Neural cell (in vitro differentiated cells): Measurements from ENCODE around the gene MGAT5.

Source experiments
- CTCF ChIP-seq: fragments of 450-650 bp; IDR thresholded peaks from 2 replicates; pipeline ENCODE4 v1.5.1; 2014; ENCODE audit warnings: antibody characterized with exemption, mild to moderate bottlenecking, moderate library complexity; ENCODE audit not compliant: poor library complexity, severe bottlenecking
- EZH2 ChIP-seq: fragments of 200-600, 300-800 bp; shearing (Covaris generic), sonication (generic); IDR thresholded peaks from 2 replicates; pipeline ENCODE4 v1.6.1; 2014; ENCODE audit warnings: antibody characterized with exemption, low read length, borderline replicate concordance, mild to moderate bottlenecking; ENCODE audit not compliant: insufficient read depth, poor library complexity, severe bottlenecking
- MXI1 ChIP-seq: fragments of 450-650 bp; conservative IDR thresholded peaks from 2 replicates; pipeline ENCODE4 v1.6.1; 2014; ENCODE audit warnings: antibody characterized with exemption, mild to moderate bottlenecking; ENCODE audit not compliant: poor library complexity, severe bottlenecking
- POLR2AphosphoS5 ChIP-seq: IDR thresholded peaks from 2 replicates; pipeline ENCODE4 v1.6.1; 2012
- RAD21 ChIP-seq: fragments of 450-650 bp; conservative IDR thresholded peaks from 2 replicates; pipeline ENCODE4 v1.6.1; 2014; ENCODE audit warnings: antibody characterized with exemption, mild to moderate bottlenecking, moderate library complexity
- REST ChIP-seq: IDR thresholded peaks from 2 replicates; pipeline ENCODE4 v1.6.1; 2012; ENCODE audit warnings: borderline replicate concordance
- SMC3 ChIP-seq: fragments of 450-650 bp; conservative IDR thresholded peaks from 2 replicates; pipeline ENCODE4 v1.6.1; 2014; ENCODE audit warnings: antibody characterized with exemption, mild to moderate bottlenecking, moderate library complexity; ENCODE audit not compliant: poor library complexity

GRCh38 chr2:134435505-134435904 lies 181.6 kb downstream of the MGAT5 start:
- TF ChIP-seq REST (no peak), CTCF (no peak), EZH2 (no peak), POLR2AphosphoS5 (no peak), RAD21 (no peak), MXI1 (no peak), SMC3 (no peak)
